H4 (cell line): ENCODE measurements around the gene CDCA7. TPM values are rescaled to one million over a fixed set of nuclear protein-coding genes. Genes with fewer than 3 reads are reported as not detected.
"Not testable (repeated sequence)": the region's sequence is repeated elsewhere in the genome, so short reads cannot be mapped to it uniquely, and the experiment has no call there.

Source experiments
- DNase-seq: peaks from one replicate; pipeline ENCODE4 v3.0.0-alpha.2; 2015; ENCODE audit warnings: low spot score
- total RNA-seq: library from RNA; depleted of rRNA; stranded (reverse); fragments of >200 nt; shearing (Covaris generic); gene quantifications from 2 replicates; pipeline ENCODE4 v1.2.3, GENCODE V29; 2014

The CDCA7 gene
- total RNA-seq, 1 experiment from 2014 or later: 31.9 TPM

GRCh38 chr2:173402405-173402974 is 47.8 kb downstream of the CDCA7 start:
- peak; percentile 70 for DNase-seq

GRCh38 chr2:173404841-173405750 is 50.4 kb downstream of the CDCA7 start:
- DNase-seq: peak; percentile 45

- no peak for DNase-seq
These were observed 52.5 kb downstream of the CDCA7 start for GRCh38 chr2:173407176-173407575.

- no peak for DNase-seq
These were observed 53.0 kb downstream of the CDCA7 start for GRCh38 chr2:173407646-173408045.

- no peak for DNase-seq
These were observed 55.9 kb downstream of the CDCA7 start for GRCh38 chr2:173410579-173410978.

- no peak for DNase-seq
These were observed 58.0 kb downstream of the CDCA7 start for GRCh38 chr2:173412628-173413027.

- DNase-seq: peak; percentile 72
These were observed 60.2 kb downstream of the CDCA7 start for GRCh38 chr2:173414823-173415322.

GRCh38 chr2:173415431-173416381 is 61.0 kb downstream of the CDCA7 start:
- DNase-seq: no peak

GRCh38 chr2:173416415-173417152 is 61.9 kb downstream of the CDCA7 start:
- DNase-seq: not testable (repeated sequence)

GRCh38 chr2:173417341-173417740 is 62.7 kb downstream of the CDCA7 start:
- no peak for DNase-seq

GRCh38 chr2:173417802-173418201 is 63.1 kb downstream of the CDCA7 start:
- no peak for DNase-seq
